Hindlimb muscle (tissue), 1 donor: Measurements from ENCODE around the gene KCNJ4. TPM values are rescaled to one million over a fixed set of nuclear protein-coding genes. Genes with fewer than 3 reads are reported as not detected.
A peak's percentile ranks its signal among the peaks of the same experiment; 100 is the strongest.

Source experiments
- DNase-seq: peaks from one replicate; pipeline ENCODE4 v3.0.0-alpha.2; 2013
- polyA plus RNA-seq: library from polyadenylated mRNA; unstranded; fragments of 120-200 nt; gene quantifications from one replicate; pipeline ENCODE4 v1.2.1, GENCODE V29; 2013; ENCODE audit not compliant: insufficient read length

KCNJ4 gene
- polyA plus RNA-seq: 1.6 TPM

DNA sequence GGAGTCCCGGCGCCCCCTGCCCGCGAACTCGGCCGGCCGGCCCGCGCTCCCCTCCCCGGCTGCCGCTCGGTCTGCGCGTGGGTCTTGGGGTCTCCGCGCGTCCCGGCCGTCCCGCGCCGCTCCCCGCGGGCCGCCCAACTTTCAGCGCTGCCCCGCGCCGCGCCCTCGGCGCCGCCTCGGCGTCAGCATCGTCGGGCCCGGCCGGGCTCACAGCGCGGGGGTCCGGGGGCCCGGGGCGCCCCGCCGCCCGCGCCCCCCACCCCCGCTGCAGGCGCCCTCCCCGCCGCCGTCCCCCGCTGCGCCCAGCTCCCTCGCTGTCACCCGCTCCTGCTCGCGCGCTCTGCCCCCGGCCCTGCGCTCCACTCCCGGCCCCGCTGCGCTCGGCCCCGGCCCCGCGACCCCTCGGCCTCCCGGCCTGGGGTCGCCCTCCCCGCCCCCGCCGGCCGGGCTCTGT lies at the start of gene KCNJ4:
KCNJ4 (minus strand) TSS at position 124 of the 454 bp plus-strand sequence. CDS start 27,067 bp downstream, outside the sequence.
- no peak for DNase-seq

- DNase-seq: no peak
Observed at GRCh38 chr22:38503021-38503420, 48.0 kb upstream of the KCNJ4 start.

DNA sequence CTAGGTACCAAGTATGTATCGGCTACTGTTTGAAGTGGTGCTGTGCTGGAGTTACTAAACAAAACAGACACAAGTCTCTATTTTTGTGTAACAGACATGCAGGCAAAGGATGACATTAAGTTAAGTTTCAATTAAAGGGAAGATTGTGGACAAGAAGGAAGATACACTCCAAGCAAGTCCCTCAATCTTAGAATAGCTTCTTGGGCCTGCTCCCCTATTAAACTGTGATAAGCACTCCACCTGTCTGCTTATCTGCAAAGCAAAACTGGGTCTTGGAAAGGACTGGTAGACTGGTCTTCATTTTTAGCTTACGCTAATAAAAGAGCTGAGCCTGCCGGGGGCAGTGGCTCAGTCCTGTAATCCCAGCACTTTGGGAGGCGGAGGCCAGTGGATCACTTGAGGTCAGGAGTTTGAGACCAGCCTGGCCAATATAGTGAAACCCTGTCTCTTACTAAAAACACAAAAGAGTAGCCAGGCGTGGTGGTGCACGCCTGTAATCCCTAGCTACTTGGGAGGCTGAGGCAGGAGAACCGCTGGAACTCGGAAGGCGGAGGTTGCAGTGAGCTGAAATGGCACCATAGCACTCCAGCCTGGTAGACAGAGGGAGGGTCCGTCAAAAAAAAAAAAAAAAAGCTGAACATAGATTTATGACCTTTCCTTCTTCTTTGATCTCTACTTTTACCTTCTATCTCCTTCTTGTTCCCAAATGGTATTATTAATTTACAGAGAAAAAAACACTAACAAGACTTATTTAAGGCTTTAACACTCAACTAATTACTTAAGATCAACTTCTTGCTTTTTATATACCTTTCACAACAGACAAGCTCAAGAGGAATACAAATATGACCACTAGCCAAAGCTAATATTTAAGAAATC lies 47.0 kb upstream of the KCNJ4 start:
- no peak for DNase-seq

DNA sequence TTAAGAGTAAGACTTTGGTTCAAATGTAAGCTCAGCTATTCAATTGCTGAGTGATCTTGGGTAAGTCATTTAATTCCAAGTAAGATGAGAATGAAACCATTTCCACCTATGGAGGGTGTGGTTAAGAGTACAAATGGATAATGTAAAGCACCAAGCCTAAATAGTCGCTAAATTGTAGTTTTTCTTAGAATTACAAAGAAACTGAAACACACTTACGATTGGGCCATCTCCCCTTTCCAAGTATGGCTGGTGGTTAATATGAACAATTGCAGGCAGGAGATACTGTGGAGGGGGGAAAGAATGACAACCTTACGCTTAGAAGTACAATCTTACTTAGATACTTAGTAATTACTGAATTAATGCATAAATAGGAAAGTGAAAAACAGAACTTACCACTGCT lies 42.9 kb upstream of the KCNJ4 start:
- DNase-seq: no peak

DNA sequence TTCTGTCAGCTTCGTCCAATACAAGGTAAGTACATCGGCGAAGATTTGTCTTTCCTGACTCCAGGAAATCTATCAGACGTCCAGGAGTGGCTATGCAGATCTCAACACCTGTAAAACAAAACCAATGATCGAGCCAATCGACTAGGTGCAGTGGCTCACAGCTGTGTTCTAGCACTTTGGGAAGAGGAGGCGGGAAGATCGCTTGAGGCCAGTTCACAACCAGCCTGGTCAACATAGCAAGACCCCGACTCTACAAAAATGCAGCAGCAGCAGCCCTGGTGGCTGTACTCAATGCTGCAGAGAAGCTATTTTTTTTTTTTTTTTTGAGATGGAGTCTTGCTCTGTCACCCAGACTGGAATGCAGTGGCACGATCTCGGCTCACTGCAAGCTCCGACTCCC lies 39.9 kb upstream of the KCNJ4 start:
- DNase-seq: no peak

- no peak for DNase-seq
Observed at GRCh38 chr22:38494498-38494897, 39.5 kb upstream of the KCNJ4 start.

- DNase-seq: no peak
Observed at GRCh38 chr22:38491707-38492348, 36.8 kb upstream of the KCNJ4 start.

GRCh38 chr22:38490915-38491314 lies 35.9 kb upstream of the KCNJ4 start:
- peak; percentile 39 for DNase-seq

DNA sequence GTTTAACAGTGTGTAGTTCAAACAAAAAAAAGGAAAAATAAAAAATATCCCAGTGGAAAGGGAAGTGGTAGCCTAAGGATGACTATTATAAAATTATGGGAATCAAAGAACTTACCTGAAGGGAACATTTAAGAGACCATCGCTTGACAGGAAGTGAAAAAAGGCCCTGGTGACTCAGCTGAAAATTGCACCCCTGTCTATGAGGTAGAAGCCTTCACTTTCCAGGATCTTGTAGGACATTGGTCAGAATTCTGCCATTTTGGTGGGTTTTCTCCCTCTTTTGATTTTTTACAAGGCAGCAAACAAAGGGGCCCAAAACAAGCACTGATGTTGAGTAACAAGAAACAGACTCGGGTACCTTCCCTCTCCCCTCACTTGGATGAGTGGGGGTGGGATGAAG lies 35.5 kb upstream of the KCNJ4 start:
- no peak for DNase-seq

GRCh38 chr22:38489561-38490145 lies 34.7 kb upstream of the KCNJ4 start:
- no peak for DNase-seq

DNA sequence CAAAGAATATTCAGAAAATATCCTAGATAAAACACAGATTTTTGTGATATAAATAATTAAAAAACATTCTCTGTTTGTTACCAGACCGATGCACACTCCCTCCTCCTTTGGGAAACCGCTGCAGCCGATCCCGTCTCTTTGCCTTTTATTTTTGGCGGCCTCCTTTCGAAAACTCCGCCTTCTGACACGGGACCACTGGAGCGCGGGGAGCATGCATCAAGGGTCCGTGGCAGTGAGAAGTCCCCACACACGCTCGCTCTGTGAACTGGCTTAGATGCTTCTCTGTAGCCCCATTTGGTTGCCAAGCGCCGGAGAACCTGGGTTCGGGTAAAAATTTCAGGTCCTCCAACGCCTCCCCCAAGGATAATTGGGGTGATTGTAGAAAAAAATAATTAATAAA lies 34.1 kb upstream of the KCNJ4 start:
- DNase-seq: no peak

DNA sequence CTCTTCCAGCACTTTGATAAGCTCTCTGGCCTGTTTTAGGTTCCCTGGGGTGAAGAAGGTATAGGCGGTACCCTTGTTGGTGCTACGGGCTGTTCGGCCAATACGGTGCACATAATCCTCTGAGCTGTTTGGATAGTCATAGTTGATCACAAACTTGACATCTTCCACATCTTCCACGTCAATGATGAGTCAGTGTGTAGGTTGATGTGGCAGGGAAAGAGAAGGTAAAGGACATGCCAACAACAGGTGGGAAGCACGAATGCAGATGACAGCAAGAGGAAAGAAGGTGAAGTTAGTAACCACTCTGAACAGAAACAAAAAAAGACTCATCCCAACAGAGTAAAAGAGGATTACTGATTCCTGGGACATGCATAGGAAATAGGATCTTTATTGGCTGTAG lies 32.9 kb upstream of the KCNJ4 start:
- DNase-seq: no peak

- no peak for DNase-seq
Observed at GRCh38 chr22:38485783-38486182, 30.8 kb upstream of the KCNJ4 start.

DNA sequence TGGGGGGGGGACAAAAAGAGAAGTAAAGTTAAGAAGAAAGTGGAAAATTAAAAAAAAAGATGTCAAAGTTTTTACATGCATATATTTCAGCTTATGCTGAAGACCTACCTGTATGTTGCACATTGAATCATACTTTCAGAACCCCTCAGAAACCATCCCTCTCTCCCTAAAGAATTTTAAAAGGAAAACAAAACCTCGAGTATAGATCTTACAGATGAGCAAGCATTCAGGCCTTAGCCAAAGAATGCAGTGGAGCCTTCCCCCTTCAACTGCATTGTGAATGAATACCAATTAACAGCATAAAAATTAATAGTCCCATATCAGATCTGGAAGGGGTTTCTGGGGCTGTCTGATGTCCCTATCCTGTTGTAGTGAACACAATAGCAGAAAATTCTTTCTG lies 29.2 kb upstream of the KCNJ4 start:
- no peak for DNase-seq

DNA sequence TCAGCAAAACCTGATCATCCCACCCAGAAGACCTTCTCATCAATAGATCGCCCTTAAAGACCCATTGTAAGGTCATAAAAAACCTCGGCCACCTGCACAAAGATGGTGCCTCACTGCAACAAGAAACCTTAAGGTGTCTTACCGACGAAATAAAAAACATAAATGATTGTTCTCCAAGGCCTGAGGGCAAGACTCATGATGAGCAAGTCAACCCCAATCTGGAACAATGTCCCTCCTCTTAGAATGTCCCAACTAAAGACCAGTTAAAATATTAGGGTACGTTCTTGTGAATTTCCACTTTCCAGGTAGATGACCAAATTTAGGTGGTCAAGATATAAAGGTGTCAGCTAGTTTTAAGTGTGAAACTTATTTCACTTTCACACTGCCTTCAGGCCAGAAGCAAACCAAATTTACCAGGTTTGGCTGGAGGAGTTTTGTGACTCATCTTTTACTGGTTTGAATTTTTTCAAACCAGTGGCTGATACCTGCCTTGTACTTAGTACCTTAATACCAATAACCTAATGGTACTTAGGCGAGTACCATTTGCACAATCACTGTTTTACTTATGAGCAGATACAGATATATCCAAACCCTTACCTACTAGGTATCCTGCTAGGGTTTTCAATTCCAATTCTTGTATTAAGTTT lies 27.8 kb upstream of the KCNJ4 start:
- no peak for DNase-seq

DNA sequence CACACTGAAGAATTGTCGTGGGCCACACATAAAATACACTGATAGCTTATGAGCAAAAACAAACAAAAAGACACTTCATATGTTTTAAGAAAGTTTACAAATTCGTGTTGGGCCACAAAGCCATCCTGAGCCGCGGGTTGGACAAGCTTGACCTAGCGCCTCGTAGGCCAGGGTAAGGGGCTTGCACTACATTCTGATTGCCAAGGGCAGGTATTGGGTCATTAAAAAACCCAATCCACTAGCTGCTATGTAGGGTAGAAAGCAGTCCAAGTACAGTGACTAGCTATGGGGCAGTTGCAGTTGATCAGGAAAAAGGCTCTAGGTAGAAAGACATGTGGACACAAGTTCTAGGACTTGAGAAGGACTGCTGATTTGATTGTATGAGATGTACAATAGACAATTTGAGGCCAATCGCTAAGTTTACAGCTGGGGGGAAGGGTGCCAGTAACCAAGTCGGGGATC lies 26.9 kb upstream of the KCNJ4 start:
- no peak for DNase-seq

GRCh38 chr22:38481162-38481870 lies 26.3 kb upstream of the KCNJ4 start:
- DNase-seq: no peak

- DNase-seq: no peak
Observed at GRCh38 chr22:38479096-38479837, 24.3 kb upstream of the KCNJ4 start.

DNA sequence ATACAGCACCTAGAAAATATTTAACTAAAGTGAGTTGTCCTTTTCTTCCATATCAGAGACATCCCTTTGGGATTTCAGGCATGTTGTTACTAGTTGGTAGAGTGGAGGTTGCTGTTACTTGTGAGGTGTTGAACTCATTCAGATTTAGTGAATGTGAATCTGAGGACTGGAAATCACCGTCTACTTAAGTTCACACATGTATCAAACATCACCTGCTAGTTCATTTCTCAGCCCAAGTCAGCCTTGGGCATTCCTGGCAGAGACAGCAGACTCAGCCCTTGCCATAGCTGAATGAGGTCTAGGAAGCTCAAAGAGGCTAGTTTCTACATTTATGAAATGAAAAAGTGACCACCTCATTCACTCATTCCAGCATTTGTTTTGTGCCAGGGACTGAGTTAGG lies 22.6 kb upstream of the KCNJ4 start:
- DNase-seq: no peak

GRCh38 chr22:38474003-38474607 lies 19.1 kb upstream of the KCNJ4 start:
- no peak for DNase-seq

- DNase-seq: no peak
Observed at GRCh38 chr22:38471237-38471636, 16.2 kb upstream of the KCNJ4 start.
